MCF 10A (cell line): ENCODE data around the gene USP7. TPM values are rescaled to one million over a fixed set of nuclear protein-coding genes. Genes with fewer than 3 reads are reported as not detected.

Experiments used
- BruUV-seq: library from RNA; stranded (reverse); fragments of 400-500 nt; replicated peaks from 2 replicates; lab custom pipeline; 2021; lab: Mats Ljungman, UMichigan
- CTCF ChIA-PET: fragments of 300-600 bp; sonication (Branson Sonifier 250); formaldehyde crosslinking; extraction: SDS; loops from one replicate; lab custom pipeline; 2021; ENCODE audit warnings: antibody characterized with exemption, inconsistent platforms; lab: Yijun Ruan, JAX
- POLR2A ChIA-PET: fragments of 300-600, 350-650 bp; sonication (Branson Sonifier 250); formaldehyde crosslinking; extraction: SDS; loops from one replicate; lab custom pipeline; 2020; ENCODE audit warnings: antibody characterized with exemption, inconsistent platforms; lab: Yijun Ruan, JAX
- DNase-seq: peaks from one replicate; pipeline ENCODE4 v3.0.0-alpha.2; 2018; ENCODE audit not compliant: unreplicated experiment
- H3K27ac Mint-ChIP-seq: one replicate; pipeline ENCODE4 v1.8.0; 2022; ENCODE audit warnings: mild to moderate bottlenecking, low read depth, mixed read lengths; ENCODE audit not compliant: unreplicated experiment
- H3K27me3 Mint-ChIP-seq: one replicate; pipeline ENCODE4 v1.8.0; 2022; ENCODE audit warnings: mixed read lengths; ENCODE audit not compliant: insufficient read depth, unreplicated experiment
- H3K36me3 Mint-ChIP-seq: one replicate; pipeline ENCODE4 v1.8.0; 2022; ENCODE audit warnings: mild to moderate bottlenecking, moderate library complexity, mixed read lengths; ENCODE audit not compliant: insufficient read depth, unreplicated experiment
- H3K4me1 Mint-ChIP-seq: one replicate; pipeline ENCODE4 v1.8.0; 2022; ENCODE audit warnings: mixed read lengths; ENCODE audit not compliant: insufficient read depth, unreplicated experiment
- H3K4me3 Mint-ChIP-seq: one replicate; pipeline ENCODE4 v1.8.0; 2022; ENCODE audit warnings: mild to moderate bottlenecking, moderate library complexity, mixed read lengths; ENCODE audit not compliant: unreplicated experiment
- H3K9me3 Mint-ChIP-seq: one replicate; pipeline ENCODE4 v1.8.0; 2022; ENCODE audit warnings: mixed read lengths; ENCODE audit not compliant: unreplicated experiment
- CTCF ChIP-seq: fragments of 200-600 bp; IDR thresholded peaks from one replicate; pipeline ENCODE4 v1.8.0; 2022; ENCODE audit warnings: antibody characterized with exemption, mild to moderate bottlenecking; ENCODE audit not compliant: unreplicated experiment
- intact Hi-C: fragments of 100-400 bp; cut with micrococcal nuclease; formaldehyde crosslinking; loops from 2 replicates; pipeline ENCODE4 v1.14.1; 2022
- total RNA-seq: library from RNA; stranded (reverse); gene quantifications from 2 replicates; pipeline ENCODE4 v1.2.3, GENCODE V29; 2022

The USP7 gene
- total RNA-seq, 1 experiment from 2014 or later, result 108 TPM

- intact Hi-C loops, result no loop called here
- no TSS peak for BruUV-seq
- no peak for TF ChIP-seq CTCF
- Mint-ChIP-seq H3K36me3 (peaks cover 5% of the 10 kb centered on the region), H3K27me3 (no peaks in the 10 kb centered on the region), H3K27ac (no peak overlapping the region), H3K4me1 (peaks cover 56% of the 10 kb centered on the region), H3K4me3 (no peak overlapping the region), H3K9me3 (no peaks in the 10 kb centered on the region)
- DNase-seq, result no peak
- ChIA-PET CTCF (interaction anchor here (0.6 to 2.7 kb wide), 4 partner anchors 51 to 232 kb away, joined by 3 to 15 read pairs (median 4); no protein-coding TSS in a partner anchor), POLR2A (no interaction called here)
Observed at GRCh38 chr16:8957509-8958157, 6.1 kb downstream of the USP7 start.

DNA sequence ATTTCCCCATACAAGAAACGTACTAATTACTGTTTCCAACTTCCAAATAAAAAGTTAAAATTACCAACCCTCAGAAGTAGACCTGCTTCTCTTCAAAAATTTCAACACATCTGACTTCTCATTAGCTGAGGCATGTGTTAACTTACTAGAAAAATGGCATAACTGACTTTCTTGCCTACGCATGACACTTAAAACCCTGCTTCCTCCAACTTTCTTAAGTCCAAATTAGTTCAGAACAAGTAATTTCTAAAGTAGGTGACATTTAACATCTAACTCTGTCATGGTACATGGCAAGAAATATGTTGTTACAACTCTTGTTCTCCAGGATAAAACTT, 6.7 kb downstream of the USP7 start:
- ChIA-PET CTCF (interaction anchor here (0.6 to 2.7 kb wide), 2 partner anchors 52 to 172 kb away, joined by 4 to 15 read pairs; no protein-coding TSS in a partner anchor), POLR2A (no interaction called here)
- Mint-ChIP-seq H3K36me3 (no peaks in the 10 kb centered on the region), H3K27ac (no peak overlapping the region), H3K9me3 (no peaks in the 10 kb centered on the region), H3K4me3 (no peak overlapping the region), H3K4me1 (peaks cover 52% of the 10 kb centered on the region), H3K27me3 (no peaks in the 10 kb centered on the region)
- intact Hi-C loops, result no loop called here
- TF ChIP-seq CTCF, result no peak
- no TSS peak for BruUV-seq
- no peak for DNase-seq

DNA sequence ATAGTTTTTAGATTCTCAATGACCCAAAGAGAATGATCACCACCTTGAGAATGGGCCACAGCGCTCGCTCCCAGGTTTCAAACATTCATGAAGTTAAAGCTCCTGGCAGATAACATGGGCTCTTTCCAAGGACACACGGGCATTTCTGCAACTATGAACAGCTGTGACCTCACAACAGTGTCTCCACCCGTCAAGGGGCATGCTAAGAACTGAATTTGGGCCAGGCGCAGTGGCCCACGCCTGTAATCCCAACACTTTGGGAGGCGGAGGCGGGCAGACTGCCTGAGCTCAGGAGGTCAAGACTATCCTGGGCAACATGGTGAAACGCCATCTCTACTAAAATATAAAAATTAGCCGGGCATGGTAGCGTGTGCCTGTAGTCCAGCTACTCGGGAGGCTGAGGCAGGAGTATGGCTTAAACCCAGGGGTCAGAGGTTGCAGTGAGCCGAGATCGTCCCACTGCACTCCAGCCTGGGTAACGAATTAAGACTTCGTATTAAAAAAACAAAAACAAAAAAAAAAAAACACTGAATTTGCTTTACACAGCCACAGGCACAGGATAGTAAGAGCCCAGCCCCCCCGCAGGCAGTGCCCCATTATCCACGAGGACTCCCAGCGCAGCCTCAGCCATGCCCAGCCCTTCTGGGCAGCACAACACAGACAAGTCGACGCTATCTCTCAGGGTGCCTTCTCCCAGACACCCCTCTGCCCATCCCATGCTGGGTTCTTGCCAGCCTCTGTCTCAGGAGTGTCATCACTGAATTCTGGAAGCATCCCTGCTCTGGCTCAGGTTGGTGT, 7.2 kb downstream of the USP7 start:
- Mint-ChIP-seq H3K4me3 (no peak overlapping the region), H3K4me1 (peaks cover 52% of the 10 kb centered on the region), H3K27ac (no peak overlapping the region), H3K9me3 (no peaks in the 10 kb centered on the region), H3K27me3 (no peaks in the 10 kb centered on the region), H3K36me3 (no peaks in the 10 kb centered on the region)
- ChIA-PET CTCF (interaction anchor here (0.9 to 2.9 kb wide), 3 partner anchors 20 to 296 kb away, joined by 4 to 14 read pairs (median 5); no protein-coding TSS in a partner anchor), POLR2A (no interaction called here)
- TF ChIP-seq CTCF, result no peak
- DNase-seq, result no peak
- intact Hi-C loops, result no loop called here
- BruUV-seq, result no TSS peak

DNA sequence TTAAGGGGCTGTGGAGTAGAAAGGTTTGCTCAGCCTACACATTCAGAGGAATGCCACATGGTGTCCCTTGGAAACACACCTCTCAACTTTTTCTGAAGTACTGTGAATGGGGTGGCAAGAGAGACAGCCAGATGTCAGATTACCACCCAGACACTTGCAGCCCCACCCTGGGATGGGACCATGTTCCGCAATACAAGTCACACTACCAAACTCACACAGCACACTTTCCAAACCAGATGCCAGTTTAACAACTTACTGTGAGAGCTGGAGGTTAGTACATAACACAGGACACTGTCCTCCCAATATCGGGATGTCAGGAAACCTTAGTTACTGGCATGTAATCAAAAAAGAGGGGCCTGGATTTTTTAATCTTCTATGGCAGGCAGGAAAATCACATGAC, 7.9 kb downstream of the USP7 start:
- no peak for DNase-seq
- intact Hi-C loops, result no loop called here
- CTCF ChIA-PET, result interaction anchor here (0.6 to 2.9 kb wide), 4 partner anchors 19 to 295 kb away, joined by 3 to 14 read pairs (median 4); no protein-coding TSS in a partner anchor
- POLR2A ChIA-PET, result interaction anchor here (1.0 kb wide), 1 partner anchor 10 kb away, joined by 3 read pairs; no protein-coding TSS in a partner anchor
- peaks cover 50% of the 10 kb centered on the region for H3K4me1 Mint-ChIP-seq
- no TSS peak for BruUV-seq
- H3K27ac Mint-ChIP-seq, result no peak overlapping the region
- no peak for TF ChIP-seq CTCF
- H3K9me3 Mint-ChIP-seq, result no peaks in the 10 kb centered on the region
- no peak overlapping the region for H3K4me3 Mint-ChIP-seq
- no peaks in the 10 kb centered on the region for H3K36me3 Mint-ChIP-seq
- no peaks in the 10 kb centered on the region for H3K27me3 Mint-ChIP-seq
